HL-60/S4 treated with phorbol 12-myristate 13-acetate at 8.2 ng/mL for 4 days and 3 days (cell line): Measurements from ENCODE around the gene INPP5F.
"Not testable (repeated sequence)": the region's sequence is repeated elsewhere in the genome, so short reads cannot be mapped to it uniquely, and the experiment has no call there.

Experiments
- in situ Hi-C: fragments of 300-500 bp; cut with MboI; formaldehyde crosslinking; loops from 2 replicates; pipeline ENCODE4 v1.15.0; 2022; ENCODE audit warnings: low sequenced_read_pairs

Gene INPP5F

DNA sequence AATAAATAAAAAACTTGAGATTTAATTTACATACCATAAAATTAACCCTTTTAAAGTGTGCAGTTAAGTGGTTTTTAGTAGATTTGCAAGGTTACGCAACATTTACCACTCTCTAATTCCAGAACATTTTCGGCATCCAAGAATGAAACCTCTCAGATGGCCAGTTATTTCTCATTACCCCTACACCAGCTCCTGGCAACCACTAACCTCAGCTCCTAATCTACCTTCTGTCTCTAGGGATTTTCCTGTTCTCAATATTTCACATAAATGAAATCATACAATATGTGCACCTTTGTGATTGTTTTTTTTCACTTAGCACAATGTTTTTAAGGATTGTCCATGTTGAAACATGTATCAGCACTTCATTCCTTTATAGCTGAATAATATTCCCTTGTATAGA is 45.1 kb downstream of the INPP5F start:
- in situ Hi-C loops = no loop called here

DNA sequence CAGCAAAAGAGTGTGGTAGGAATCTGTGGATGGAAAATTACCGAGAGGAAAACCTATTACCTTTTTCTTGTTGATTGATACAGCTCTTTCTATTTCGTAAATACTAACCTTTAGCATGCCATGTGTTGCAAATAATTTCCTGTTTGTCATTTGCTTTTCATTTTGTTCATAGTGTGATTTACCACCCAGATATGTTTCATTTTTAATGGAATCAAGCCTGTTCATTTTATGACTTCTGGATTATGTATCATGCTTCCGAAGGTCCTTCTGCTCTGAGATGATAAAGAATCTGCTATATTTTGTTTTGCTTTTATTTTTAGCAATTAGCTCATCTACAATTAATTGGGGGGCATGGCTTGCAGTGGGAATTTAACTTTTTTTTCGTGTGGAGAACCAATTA is 46.5 kb downstream of the INPP5F start:
- in situ Hi-C loops = no loop called here

DNA sequence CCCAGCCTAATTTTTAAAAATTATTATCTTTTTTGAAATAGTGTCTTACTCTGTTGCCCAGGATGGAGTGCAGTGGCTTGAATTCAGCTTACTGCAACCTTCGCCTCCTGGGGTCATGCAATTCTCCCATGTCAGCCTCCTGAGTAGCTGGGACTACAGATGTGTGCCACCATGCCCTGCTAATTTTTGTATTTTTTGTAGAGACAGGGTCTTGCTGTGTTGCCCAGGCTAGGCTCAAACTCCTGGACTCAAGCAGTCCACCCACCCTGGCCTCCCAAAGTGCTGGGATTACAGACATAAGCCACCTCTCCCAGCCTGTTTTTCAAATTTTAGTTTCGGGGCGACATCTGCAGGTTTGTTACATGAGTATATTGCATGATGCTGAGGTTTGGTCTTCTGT is 47.2 kb downstream of the INPP5F start:
- in situ Hi-C loops = not testable (repeated sequence)

DNA sequence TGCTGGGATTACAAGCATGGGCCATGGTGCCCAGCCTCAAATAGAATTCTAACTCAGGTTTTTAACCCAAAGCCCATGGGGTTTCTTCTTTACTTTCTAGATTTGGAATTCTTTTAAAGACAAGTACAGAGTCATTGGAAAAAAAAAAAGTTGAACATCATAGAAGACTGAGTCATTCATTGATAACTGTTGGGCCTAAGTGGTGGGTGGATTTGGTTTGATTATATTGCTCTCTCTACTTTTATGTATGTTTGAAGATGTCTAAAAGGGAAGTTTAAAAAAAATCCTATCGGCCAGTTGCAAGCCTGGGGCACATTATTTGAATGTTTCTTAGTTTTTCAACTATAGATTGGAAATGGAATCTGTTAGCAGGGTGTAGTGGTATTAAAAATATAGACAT is 49.7 kb downstream of the INPP5F start:
- in situ Hi-C loops = no loop called here

DNA sequence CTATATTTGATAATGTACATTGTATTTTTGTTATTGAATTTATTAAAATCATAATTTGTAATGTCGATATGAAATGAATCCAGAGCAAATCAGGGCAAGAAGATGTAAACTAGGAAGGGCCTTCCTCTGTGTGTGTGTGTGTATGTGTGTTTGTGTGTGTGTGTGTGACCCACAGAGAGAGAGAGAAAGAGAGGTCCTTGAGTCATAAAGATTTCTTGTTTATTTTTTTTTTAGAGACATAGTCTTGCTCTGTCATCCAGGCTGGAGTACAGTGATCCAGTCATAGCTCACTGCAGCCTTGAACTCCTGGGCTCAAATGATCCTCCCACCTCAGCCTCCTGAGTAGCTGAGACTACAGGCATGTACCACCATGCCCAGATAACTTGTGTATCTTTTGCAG is 50.7 kb downstream of the INPP5F start:
- in situ Hi-C loops = no loop called here

DNA sequence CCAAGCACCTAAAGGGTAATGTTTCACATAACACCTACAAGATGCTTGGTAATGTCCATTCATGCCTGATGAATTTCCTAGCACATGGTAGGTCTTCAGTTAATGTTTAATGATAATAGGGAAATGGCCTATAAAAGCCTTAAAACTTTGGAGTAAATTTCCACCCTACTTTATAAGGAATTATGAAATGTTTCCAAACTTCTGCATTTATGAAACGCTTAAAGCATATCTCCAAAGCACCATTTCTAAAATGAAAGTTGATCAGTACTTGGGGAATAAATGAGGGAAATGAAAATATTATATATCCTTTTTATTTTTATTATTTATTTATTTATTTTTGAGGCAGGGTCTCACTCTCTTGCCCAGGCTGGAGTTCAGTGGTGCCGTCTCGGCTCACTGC is 51.8 kb downstream of the INPP5F start:
- in situ Hi-C loops = no loop called here

DNA sequence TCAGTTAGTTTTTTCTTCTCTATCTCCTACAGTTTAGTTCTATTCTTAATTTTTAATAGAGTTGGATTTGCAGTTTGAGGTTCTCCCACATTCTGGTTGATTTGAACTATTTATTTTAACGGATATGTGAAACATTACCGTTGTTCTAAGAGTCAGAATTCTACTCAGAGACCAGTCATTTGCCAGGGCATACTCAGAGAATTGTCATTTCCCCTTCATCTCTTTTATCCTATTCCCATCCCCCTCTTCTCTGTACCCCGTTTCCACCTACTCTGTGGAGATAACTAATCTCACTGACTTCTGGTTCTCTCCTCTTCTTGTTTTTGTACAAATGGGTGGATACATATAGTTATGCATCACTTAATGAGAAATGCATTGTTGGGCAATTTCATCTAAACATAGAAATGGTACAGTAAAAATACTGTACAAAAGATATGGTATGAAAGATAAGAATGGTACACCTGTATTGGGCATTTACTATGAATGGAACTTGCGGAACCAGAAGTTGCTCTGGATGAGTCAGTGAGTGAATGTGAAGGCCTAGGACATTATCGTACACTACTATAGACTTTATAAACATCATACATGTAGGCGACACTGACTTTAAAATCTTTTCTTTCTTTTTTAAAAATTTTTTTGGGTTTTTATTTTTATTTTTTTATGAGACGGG is 53.1 kb downstream of the INPP5F start:
- in situ Hi-C loops = no loop called here

DNA sequence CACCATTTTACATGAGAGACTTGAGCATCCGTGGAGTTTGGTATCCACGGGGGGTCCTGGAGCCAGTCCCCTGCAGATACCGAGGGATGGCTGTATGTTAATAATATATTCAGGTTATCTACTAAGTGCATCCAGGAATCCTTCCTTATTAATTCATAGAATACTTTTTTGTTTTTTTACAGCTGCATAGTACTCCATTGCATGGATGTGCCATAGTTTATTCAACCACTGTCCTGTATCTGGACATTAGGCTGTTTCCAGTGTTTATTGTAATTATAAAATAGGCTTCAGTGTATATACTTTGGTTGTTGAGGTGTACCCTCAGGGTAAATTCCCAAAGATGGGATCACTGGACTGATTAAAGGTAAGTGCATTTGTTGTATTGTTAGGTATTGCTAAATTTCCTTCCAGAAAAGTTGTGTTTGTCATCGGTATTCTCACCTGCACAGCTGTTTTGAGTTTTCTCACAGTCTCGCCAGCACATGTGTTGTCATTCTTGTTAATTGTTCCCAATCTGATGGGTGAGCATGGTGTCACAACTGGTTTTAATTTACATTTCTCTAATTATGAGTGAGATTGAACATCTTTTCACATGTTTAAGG is 55.1 kb downstream of the INPP5F start:
- in situ Hi-C loops = no loop called here

DNA sequence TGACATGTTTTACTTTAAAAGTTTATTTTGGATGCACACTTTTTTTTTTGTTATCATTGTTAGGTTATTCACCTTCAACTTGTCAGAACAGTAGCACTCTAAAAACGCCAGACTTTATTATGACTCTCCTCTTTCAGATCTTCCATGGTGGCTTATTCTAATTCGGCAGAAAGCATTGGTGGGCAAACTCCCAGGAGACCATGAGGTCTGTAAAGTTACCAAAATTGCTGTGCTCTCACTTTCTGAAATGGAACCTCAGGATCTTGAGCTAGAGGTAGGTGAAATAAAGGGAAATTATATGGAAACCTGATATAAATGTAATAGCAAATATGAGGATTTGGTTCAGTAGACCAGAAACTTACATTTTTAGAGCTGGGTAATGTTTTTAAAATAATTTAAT is 55.6 kb downstream of the INPP5F start:
- in situ Hi-C loops = no loop called here

DNA sequence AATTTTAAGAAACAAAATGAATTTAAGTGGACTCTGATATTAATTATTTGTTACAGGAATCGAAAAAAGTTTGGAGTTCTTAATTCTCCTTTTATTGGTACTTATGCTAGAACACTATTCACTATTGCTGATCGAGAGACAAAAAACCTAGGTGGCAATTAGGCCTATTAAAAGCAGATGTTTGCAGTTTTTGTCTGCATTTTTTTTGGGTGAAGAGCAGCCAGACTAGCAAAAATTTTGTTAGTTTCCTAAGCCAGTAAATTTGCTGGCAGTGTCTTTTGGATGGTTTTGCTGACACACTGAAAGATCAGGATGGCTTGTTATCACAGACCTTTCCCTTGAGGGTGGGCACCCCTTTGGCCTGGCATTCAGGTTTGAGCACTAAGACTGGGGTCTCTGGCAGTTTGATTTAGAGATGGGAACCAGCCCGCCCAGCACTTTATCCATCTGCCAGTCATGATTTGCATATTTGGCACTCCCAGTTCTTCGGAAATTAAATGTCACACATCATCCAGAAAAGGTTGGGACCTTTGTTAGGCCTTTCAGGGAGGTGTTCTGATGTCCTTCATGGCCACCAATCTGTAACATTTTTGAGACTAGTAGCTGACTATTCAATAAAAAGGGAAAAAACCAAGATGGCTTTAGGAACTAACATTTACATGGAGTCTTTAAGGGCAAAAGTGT is 57.3 kb downstream of the INPP5F start:
- in situ Hi-C loops = no loop called here

DNA sequence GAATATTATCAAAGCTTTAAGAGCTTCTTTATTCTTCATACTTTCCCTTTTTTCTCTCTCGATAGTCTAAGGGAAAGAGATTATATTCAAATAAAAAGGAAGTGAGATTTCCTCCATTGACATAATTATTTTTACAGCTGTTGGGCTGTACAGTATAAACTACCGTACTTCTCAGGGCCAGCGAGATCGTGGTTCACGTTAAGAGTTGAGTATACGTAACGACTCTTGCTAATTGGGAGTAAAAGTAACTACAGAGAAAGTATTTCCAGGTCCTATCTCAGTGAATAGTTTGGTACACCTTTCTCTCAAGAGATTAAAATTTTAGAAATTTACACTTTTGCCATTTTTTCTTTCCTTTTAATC is 57.8 kb downstream of the INPP5F start:
- in situ Hi-C loops = no loop called here

DNA sequence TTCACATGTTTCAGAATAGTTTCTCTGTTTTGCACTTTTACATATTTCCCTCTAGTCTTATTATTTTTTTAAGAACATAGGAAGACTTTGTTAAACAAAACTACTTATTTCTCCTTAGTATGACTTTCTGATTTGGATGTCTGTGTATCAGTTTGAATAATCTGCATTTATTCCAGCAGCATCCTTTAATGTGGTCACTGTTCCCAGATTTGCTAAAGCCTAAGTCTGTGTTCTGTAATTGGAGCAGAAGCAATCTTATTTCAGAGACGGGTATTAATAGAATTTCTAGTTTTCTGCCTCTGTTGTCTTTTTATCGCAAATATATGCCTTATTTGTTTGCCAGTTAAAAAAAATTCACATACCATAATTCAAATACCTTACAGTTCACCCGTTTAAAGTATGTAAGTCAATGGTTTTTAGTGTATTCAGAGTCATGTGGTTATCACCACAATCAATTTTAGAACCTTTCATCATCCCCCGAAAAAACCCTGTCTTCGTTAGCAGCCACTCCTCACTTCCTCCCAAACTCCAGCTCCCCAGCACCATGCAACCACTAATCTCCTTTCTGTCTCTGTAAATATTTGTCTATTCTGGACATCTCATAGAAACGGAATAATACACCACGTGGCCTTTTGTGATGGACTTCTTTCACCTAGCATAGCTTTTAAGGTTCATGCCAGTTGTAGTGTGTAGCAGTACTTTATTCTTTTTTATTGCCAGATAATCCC is 58.7 kb downstream of the INPP5F start:
- in situ Hi-C loops = no loop called here

DNA sequence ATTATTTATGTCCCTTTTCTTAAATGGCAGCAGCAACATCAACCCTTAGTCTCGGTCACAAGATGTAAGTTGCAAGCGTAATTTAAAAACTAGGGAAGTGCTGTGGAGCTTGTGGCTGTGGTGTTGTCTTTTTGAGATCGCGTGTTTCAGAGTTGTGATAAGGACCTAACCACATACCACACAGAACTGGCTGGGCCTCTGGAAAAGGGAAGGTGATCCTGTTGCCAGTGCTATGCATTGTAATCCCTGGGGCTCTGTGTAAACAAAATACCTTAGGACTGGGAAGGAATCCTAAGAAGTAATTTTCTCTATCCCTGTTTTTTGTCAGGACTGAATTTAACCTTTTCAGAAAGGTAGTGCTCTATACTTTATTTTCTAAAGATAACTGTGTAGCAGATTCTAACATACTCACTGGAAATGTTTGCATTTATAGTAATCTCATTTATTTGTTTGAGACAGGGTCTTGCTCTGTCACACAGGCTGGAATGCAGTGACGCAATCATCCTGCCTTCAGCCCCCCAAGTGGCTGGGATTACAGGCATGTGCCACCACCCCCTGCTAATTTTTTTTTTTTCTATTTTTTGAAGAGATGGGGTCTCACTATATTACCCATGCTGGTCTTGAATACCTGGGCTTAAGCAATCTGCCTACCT is 60.4 kb downstream of the INPP5F start:
- in situ Hi-C loops = no loop called here

DNA sequence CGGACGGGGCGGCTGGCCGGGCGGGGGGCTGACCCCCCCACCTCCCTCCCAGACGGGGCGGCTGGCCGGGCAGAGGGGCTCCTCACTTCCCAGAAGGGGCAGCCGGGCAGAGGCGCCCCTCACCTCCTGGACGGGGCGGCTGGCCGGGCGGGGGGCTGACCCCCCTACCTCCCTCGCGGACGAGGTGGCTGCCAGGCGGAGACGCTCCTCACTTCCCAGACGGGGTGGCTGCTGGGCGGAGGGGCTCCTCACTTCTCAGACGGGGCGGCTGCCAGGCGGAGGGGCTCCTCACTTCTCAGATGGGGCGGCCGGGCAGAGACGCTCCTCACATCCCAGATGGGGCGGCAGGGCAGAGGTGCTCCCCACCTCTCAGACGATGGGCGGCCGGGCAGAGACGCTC is 69.3 kb downstream of the INPP5F start:
- in situ Hi-C loops = not testable (repeated sequence)

DNA sequence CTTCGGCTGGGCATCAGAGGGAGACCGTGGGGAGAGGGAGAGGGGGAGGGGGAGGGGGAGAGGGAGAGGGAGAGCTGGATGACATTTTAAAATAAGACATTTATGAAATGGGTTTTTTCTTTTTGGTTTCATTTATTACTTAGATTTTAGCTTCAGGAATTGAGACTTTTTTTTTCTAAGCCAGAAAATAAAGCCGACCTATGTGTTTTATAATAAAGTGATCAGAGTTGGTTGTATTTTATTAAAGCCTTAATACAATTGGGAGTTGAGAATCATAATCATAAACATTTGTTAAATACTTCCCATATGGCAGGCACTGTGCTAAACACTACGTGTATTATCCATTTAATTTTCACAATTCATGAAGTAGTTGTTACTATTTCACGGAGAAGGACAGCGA is 70.2 kb downstream of the INPP5F start:
- in situ Hi-C loops = no loop called here

DNA sequence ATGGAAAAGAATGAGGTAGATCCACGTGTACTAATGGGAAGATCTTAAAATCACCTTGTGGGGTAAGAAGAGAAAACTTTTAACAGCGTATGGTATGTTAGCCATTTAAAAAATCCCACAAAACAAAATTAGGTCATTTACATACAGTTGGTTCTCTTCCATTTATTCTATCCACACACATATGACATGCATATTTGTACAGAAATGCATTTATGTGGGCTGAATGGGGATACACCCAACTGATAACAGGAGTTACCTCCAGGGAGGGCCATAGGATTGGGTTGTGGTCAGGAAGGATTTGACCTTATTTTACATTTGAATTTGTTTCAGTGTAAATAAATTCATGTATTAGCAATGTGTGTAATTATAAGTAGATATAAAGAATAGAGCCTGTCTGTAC is 75.3 kb downstream of the INPP5F start:
- in situ Hi-C loops = no loop called here

DNA sequence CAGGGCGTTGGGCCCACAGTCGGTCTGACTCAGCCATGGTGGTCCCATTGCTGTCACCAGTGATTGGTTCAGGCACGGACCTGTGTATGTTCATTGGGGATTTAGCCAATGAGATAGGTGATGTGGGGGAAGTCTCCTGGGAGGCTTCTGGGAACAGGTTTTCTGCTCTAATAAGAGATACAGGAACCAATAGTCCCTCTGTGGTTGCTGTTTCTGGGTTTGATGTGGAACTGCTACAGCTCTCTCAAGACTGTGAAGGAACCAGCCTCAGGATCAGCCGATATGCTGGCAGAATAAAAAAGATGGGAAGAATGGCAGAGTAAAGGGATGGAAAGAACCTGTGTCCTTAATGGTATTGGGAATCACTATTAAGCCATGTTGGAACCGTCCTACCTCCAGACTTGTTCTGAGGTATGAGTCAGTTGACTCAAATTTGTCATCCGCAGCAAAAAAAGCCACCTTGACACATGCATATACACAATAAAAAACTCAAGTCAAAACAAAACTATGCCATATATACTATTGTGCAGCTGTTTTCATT is 76.2 kb downstream of the INPP5F start:
- in situ Hi-C loops = no loop called here

DNA sequence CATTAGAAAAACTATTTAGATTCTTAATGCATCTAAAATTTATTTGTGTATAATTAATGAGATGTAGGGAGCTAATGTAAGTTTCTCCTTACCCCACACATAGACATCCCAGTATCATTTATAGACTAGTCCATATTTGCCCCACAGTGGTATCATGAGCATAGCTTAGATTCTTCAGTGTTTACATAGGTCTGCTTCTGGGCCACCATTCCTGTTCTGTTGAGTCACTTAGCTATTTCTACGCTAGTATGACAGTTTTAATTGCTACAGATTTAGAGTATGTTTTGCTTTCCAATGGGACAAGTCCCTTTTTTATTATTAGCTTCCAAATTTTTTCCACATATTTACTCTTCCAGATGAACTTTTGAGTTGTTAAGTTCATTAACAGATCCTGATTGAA is 77.4 kb downstream of the INPP5F start:
- in situ Hi-C loops = no loop called here

DNA sequence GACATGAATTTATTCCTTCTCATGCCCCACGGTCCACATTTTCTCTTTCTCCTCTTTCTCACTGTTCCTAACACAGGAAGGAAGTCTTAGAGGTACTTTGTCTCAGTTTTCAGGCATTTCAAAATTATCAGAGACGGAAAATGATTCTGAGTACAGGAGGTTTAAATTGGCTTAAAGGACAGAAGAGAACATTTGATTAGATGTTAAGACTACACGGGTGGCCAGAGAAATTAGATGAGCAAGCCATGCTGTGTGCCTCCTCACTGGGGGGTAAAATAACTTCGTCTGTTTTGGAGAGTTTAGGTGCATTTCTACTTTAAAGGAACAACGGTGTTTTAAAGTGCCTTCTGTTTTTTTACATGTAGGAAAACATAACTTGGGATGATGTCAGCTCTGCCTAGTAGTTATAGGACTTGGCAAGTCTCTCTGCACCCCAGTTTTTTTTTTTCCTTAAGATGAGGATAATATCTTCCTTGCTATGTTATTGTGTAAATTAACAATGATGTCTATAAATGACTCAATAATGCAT is 79.9 kb downstream of the INPP5F start:
- in situ Hi-C loops = no loop called here

DNA sequence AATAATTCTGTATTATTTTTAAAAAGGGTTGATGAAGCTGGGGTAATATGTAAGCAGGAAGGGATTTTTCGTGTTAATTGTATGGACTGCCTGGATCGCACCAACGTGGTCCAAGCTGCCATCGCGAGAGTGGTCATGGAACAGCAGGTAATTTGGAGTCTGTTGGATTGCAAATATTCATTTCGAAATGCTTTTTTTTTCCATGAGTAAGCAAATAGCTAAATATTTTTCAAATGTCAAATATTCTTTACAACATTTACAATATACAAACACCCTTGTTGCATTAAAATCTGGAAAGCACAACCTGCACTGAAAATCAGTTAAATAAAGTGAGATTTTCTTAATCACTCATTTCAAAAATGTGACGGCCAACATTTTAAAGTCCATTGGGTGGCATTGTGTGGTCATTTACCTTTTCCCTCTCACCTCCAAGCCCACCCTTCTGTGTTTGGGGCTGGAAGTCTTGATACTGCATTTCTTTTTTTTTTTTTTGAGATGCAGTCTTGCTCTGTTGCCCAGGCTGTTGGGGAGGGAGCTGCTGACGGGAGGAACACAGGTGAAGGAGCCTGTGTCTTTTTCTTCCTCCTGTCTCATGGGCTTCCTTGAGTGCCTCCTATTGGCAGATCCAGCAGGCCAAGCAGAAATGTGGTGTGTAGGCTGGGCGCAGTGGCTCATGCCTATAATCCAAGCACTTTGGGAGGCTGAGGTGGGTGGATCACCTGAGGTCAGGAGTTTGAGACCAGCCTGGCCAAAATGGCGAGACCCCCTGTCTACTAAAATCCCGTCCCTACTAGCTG is 80.7 kb downstream of the INPP5F start:
- in situ Hi-C loops = no loop called here
